Astrocyte (in vitro differentiated cells and primary cell): Measurements from ENCODE around the gene STK39.
A peak's percentile ranks its signal among the peaks of the same experiment; 100 is the strongest.

Experiments
- EZH2 ChIP-seq: IDR thresholded peaks from 2 replicates; pipeline ENCODE4 v1.6.1; 2012; ENCODE audit warnings: mild to moderate bottlenecking, low read length, inconsistent platforms; ENCODE audit not compliant: insufficient read depth
- TF ChIP-seq, protein P1 (sequence below): IDR thresholded peaks from 2 replicates; pipeline ENCODE4 v1.5.1; 2011; ENCODE audit warnings: low read depth, mild to moderate bottlenecking, inconsistent platforms, low read length, moderate library complexity; ENCODE audit not compliant: insufficient read depth

DNA sequence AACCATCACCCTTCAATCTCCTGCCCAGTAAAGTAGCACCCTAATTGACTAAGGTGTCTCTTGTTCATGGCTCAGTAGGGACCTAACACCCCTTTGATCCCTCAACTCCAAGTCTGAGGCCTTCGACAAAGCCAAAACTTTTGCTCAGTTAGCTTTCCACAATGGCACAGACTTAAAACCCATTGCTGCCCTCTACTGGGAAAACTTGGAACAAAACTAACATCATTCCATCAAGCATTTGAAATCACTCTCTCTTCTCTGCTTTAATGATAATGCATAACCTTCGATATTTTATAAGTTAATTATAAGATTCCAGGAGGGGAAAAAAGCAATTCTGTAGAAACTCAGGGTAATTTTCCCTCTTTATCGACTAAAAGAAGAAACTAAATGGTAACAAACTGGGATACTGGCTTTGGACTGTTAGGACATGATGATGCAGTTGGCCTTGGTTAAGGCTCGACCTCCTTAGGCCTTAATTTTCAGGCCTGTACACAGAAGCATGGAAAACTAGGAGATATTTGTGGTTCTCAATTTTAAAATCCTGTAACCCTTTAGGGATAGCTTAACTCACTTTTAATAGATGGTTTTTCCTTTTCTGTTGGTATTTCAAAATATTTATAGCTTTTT lies 127.8 kb downstream of the STK39 start:
- TF ChIP-seq, protein P1, sequence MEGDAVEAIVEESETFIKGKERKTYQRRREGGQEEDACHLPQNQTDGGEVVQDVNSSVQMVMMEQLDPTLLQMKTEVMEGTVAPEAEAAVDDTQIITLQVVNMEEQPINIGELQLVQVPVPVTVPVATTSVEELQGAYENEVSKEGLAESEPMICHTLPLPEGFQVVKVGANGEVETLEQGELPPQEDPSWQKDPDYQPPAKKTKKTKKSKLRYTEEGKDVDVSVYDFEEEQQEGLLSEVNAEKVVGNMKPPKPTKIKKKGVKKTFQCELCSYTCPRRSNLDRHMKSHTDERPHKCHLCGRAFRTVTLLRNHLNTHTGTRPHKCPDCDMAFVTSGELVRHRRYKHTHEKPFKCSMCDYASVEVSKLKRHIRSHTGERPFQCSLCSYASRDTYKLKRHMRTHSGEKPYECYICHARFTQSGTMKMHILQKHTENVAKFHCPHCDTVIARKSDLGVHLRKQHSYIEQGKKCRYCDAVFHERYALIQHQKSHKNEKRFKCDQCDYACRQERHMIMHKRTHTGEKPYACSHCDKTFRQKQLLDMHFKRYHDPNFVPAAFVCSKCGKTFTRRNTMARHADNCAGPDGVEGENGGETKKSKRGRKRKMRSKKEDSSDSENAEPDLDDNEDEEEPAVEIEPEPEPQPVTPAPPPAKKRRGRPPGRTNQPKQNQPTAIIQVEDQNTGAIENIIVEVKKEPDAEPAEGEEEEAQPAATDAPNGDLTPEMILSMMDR = peak; percentile 71
- TF ChIP-seq EZH2 = no peak
